Bronchial epithelial cell (primary cell): ENCODE data around the gene ZNF423. TPM values are rescaled to one million over a fixed set of nuclear protein-coding genes. Genes with fewer than 3 reads are reported as not detected.

Experiments used
- DNase-seq: peaks from one replicate; pipeline ENCODE4 v3.0.0-alpha.2; 2010; ENCODE audit warnings: low read depth
- FAIRE-seq: peaks from 2 replicates; lab custom pipeline; 2011; peaks lifted over from hg19 to GRCh38; lab: Jason Lieb, UNC
- H3K27me3 ChIP-seq: 2 replicates; pipeline ENCODE4 v1.5.1; 2011; ENCODE audit warnings: low read length; ENCODE audit not compliant: control insufficient read depth, insufficient read depth
- H3K36me3 ChIP-seq: 2 replicates; pipeline ENCODE4 v1.5.1; 2011; ENCODE audit warnings: low read length; ENCODE audit not compliant: control insufficient read depth, insufficient read depth
- H3K4me3 ChIP-seq: 2 replicates; pipeline ENCODE4 v1.5.1; 2011; ENCODE audit warnings: mild to moderate bottlenecking, low read depth, low read length, control low read depth
- total RNA-seq: library from RNA; depleted of rRNA; stranded (reverse); fragments of >200 nt; gene quantifications from 2 replicates; pipeline ENCODE4 v1.2.1, GENCODE V29; 2014
- TF ChIP-seq, protein P1 (sequence below): IDR thresholded peaks from 2 replicates; pipeline ENCODE4 v1.5.1; 2011; ENCODE audit warnings: mild to moderate bottlenecking, moderate library complexity, low read length, control low read depth, inconsistent platforms; ENCODE audit not compliant: insufficient read depth, severe bottlenecking

The ZNF423 gene
- total RNA-seq, 1 donor from 2014 or later = under 0.01 TPM

DNA sequence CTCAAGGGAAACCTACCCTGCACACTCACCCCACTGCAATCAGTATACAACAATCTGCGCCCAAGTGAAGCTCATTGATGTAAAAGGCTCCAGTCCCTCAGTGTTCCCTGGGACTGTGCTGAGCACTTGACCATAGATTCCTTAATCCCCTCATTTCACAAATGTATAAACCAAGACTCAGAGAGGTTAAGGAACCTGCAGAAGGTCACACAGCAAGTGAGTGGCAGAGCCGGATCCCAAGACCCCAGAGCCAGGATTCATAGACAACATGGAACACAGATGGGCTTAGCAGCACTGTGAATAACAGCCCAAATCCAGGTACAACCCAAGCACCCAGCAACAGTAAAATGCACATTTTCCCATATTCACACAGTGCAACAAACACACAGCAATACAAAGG, 256.6 kb downstream of the ZNF423 start:
- H3K27me3 ChIP-seq = no peaks in the 10 kb centered on the region
- H3K36me3 ChIP-seq = no peaks in the 10 kb centered on the region
- no peak for DNase-seq
- H3K4me3 ChIP-seq = no peak overlapping the region
- peak; percentile 23 for FAIRE-seq
- TF ChIP-seq, protein P1, sequence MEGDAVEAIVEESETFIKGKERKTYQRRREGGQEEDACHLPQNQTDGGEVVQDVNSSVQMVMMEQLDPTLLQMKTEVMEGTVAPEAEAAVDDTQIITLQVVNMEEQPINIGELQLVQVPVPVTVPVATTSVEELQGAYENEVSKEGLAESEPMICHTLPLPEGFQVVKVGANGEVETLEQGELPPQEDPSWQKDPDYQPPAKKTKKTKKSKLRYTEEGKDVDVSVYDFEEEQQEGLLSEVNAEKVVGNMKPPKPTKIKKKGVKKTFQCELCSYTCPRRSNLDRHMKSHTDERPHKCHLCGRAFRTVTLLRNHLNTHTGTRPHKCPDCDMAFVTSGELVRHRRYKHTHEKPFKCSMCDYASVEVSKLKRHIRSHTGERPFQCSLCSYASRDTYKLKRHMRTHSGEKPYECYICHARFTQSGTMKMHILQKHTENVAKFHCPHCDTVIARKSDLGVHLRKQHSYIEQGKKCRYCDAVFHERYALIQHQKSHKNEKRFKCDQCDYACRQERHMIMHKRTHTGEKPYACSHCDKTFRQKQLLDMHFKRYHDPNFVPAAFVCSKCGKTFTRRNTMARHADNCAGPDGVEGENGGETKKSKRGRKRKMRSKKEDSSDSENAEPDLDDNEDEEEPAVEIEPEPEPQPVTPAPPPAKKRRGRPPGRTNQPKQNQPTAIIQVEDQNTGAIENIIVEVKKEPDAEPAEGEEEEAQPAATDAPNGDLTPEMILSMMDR = no peak

DNA sequence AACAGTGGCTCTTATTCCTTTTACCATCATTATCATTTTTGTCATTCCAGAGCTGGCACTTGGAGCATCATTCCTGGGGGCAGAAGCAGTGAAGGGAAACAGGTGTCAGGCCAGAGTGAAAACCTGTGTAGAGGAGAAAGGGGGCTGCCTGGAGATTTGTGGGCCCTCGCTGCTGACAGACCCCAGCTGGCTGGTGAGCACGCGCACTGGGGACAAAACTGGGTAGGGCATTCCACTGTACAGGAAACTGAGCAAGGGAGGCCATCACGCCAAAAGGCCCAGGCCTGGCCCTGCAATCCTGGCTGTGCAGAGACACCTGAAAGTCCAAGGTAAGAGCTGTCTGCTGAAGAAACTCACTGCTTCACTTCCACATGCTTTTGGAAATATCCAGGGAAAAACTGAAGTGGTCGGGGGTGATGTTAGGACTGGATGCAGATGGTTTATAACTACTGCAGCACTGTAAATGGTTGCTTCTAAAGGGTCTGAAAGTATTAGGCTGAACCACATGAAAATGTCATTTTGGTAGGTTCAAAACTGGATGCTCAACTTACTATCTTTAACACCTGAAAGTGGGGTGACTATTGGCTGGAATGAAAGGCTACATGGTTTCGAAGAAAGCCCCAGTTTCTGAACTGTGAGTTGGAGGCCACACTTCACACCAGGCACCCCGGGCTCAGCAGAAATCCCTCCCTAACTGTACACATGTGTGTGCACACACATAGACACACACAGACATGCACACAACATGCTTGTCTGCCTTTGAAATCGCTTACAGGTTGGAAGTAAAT, 257.3 kb downstream of the ZNF423 start:
- DNase-seq (no peak), FAIRE-seq (no peak)
- no peak overlapping the region for H3K4me3 ChIP-seq
- no peaks in the 10 kb centered on the region for H3K36me3 ChIP-seq
- TF ChIP-seq, protein P1 = no peak
- no peaks in the 10 kb centered on the region for H3K27me3 ChIP-seq

DNA sequence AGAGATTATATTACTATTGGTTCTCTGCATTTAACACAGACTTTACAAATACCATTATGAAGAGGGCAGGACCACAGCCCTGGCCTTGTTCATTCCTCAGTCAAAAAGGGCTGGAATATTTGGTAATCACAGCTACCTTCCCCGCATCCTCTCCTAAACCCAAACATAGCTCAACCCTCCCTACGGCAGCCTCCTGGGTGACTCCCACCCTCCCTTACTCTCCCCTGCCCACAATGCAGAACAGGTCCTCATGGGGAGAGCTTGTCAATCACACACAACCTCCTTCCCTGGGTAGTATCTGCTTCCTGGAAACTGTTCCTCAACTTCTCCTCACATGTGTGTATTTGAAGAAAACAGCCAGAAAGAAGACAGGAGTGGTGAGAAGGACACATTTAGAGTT, 258.1 kb downstream of the ZNF423 start:
- FAIRE-seq (no peak), DNase-seq (no peak)
- no peaks in the 10 kb centered on the region for H3K36me3 ChIP-seq
- no peaks in the 10 kb centered on the region for H3K27me3 ChIP-seq
- H3K4me3 ChIP-seq = no peak overlapping the region
- TF ChIP-seq, protein P1 = no peak

DNA sequence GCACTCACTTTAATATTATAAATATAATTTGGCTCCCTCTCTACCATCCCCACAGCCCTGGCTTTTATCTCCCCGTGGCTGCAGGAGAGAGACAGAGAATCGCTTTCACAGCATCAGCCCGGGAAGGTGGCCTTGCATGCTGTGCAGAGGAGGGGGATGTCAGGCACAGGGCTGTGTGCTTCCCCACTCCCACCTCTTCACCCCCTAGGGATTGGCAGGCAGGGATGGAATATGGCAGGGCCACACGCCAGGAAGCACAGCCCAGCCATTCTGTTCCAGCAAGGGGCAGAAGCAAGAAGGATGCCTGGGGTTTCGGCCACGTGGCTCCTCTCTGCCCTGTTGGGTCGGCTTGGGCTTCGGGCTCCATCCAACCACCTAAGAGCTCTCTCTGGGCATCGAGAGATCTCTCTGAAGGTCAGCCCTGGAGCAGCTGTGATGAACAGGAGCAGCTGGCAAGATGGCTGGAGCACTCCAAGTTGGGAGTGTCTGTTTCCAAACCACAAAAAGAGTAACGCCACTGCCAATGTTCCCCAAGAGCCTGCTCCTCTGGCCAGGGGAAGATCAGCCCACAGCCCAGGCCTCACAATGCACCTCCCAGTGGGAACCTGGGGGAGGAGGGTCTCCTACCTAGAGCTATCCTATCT, 259.1 kb downstream of the ZNF423 start:
- DNase-seq (no peak), FAIRE-seq (no peak)
- Histone ChIP-seq H3K4me3 (no peak overlapping the region), H3K27me3 (no peaks in the 10 kb centered on the region), H3K36me3 (no peaks in the 10 kb centered on the region)
- TF ChIP-seq, protein P1 = no peak

DNA sequence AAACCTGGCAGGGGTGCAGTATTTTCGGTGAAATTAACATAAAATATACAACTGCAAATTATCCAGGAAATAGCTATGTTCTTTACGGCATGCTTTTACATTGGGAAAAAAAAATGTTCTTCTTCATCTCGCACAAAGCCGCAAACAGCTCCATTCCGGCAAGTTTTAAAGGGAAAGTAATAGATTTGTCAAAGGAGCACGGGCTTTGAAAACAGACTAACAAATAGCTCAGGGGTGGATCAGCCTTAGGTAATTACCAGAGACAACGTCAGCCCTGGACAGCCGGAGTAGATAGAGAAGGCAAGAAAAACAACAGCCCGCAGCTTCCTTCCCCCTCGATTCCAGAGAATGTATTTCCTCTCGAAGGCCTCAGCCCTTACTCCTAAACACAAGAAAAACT, 259.8 kb downstream of the ZNF423 start:
- no peak overlapping the region for H3K4me3 ChIP-seq
- FAIRE-seq (no peak), DNase-seq (no peak)
- H3K27me3 ChIP-seq = no peaks in the 10 kb centered on the region
- H3K36me3 ChIP-seq = no peaks in the 10 kb centered on the region
- TF ChIP-seq, protein P1 = no peak
